Ecto neural progenitor cell (in vitro differentiated cells): ENCODE results near the gene MCHR1.

ENCODE experiments used
- DNase-seq: peaks from one replicate; pipeline ENCODE4 v3.0.0-alpha.2; 2018; ENCODE audit warnings: low spot score

The MCHR1 gene, protein sequence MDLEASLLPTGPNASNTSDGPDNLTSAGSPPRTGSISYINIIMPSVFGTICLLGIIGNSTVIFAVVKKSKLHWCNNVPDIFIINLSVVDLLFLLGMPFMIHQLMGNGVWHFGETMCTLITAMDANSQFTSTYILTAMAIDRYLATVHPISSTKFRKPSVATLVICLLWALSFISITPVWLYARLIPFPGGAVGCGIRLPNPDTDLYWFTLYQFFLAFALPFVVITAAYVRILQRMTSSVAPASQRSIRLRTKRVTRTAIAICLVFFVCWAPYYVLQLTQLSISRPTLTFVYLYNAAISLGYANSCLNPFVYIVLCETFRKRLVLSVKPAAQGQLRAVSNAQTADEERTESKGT

DNA sequence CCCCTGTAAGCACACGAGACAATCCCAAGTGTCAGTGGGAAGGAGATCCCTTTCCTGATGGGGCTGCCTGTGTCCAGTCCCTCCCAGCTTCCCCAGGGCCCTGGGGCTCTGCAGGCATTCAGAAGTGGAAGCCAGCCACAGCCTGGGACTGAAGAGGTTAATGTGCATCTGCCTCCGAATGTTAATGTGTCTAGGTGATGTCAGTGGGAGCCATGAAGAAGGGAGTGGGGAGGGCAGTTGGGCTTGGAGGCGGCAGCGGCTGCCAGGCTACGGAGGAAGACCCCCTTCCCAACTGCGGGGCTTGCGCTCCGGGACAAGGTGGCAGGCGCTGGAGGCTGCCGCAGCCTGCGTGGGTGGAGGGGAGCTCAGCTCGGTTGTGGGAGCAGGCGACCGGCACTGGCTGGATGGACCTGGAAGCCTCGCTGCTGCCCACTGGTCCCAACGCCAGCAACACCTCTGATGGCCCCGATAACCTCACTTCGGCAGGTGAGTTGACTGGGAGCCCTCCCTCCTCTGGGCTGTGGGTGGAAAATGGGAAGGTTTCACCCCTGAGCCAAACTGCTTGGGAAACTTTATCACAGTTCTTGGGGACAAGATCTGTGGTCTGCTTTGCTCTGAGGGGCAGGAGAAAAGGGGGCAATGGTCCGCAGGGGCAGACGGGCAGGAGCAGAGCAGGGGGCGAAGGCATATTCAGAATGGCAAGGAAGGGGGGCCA lies at the start of gene MCHR1:
MCHR1 (plus strand) TSS at position 236 of the 715 bp plus-strand sequence; CDS start at position 405, 169 bp downstream.
- DNase-seq, result no peak

DNA sequence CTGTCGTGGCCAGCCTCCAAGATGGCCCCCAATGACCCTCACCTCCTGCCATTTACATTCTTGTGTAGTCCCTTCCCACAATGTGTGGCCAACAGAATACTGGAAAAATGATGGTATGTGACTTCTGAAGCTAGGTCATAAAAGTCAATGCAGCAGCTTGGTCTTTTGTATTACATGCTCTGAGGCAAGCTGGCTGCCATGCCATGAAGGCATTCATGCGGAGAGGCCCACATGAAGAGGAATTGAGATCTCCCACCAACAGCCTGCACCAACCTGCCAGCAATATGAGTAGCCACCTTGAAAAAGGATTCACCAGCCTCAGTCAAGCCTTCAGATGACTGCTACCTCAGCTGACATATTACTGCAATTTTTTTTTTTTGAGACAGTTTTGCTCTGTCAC lies 47.4 kb upstream of the MCHR1 start:
- no peak for DNase-seq

DNA sequence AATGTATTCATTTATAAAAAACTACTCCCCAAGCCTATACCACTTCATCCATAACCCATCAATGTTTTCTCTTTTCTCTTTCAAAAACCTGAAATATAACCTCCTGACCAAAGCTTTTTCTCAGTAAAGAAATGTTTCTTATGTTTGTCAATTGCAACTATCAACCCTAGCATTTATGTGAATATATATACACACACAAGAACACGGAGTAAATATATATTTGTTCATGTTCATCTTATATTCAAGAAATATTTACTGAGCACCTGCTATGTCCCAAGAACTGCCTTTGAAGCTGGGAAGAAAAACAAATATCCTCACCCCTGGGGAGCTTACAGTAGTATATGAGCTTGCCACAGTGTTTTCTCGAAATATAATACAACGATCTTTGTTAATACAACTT lies 46.2 kb upstream of the MCHR1 start:
- no peak for DNase-seq

DNA sequence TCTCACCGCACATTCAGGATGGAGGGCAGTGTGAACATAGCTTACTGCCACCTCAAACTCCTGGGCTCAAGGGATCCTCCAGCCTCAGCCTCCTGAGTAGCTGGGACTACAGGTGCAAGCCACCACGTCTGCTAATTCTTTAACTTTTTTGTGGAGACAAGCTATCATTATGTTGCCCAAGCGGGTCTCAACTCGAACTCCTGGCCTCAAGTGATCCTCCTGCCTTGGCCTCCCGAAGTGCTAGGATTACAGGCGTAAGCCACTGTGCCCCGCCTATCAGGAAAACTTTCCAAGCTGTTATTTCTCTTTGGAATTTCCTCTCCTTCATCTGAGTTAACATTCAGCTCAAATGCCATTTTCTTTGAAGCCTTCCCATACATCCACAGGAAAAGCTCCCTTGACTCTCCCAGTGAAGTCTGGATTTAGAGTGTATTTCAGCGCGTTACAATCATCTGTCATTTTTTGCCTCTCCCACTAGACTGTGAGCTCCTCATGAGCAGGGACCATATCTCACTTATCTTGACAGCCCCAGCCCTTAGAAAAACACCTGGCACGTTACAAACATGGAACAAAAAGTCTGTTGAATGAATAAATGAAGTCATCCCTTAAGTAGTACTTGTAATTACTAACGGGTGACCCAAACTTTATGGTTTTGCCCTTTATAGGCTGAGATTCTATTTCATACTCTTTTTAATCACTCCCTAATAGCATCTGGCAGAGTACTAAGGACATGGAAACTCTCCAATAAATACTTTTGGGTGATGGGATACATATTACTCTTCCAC lies 45.0 kb upstream of the MCHR1 start:
- DNase-seq, result no peak

DNA sequence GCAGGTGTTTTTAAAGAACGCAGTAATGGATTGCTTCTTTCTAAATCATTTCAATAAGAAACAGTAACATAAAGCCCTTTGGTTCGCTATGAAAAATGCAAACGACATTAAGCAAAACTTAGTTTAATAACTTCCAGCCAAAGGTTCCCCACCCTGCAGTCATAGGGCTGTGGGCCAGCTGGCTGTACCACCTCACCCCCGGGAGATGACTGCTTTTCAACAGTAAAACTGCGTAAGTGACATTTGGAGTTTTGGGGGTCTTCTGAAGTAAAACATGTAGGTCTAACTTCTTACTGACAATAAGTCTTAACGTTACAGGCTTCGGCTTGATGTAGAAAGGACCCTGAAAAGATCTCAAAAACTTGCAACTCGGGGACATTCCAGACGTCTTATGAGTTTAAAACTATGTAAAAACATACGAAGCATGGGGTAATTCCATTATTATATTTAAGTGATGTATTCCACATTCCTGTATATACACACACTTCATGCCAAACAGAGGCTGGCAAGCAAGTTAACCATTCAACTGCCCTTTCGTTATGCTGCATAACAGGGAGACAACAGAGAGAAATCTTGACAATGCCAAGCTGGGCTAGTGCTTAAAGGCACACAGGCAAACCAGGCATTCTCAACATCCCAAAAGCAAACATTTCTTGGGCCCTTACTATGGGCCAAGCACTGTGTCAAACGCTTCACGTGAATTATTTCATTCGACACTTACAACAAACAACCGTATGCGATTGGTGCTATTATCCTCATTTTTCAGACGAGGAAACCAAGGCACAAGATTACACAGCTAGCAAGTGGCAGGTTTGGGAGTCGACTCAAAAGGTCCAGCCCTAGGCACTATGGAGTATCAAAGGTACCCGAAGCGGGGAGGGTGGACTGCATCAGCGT lies 44.0 kb upstream of the MCHR1 start:
- no peak for DNase-seq

DNA sequence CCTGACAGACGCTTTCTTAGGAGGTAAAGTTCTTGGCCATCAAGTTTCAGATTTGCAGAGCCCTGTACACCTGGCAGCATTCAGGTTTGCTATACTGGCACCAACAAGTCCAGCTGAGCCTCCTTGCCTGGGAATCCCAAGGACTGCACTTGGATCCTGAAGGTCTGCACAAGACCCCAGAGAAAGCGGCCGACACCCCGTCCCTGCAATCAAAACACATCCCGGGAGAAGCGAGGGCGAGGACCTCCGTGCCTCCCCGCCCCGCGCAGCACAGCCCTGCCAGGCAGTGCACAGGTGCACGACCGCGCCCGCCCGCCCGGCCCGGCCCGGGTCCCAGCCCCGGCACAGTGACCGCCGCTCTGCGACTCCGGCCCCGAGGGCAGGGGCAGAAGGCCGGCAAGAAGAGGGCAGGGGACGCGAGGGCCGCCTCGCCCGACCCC lies 43.3 kb upstream of the MCHR1 start:
- DNase-seq, result no peak

DNA sequence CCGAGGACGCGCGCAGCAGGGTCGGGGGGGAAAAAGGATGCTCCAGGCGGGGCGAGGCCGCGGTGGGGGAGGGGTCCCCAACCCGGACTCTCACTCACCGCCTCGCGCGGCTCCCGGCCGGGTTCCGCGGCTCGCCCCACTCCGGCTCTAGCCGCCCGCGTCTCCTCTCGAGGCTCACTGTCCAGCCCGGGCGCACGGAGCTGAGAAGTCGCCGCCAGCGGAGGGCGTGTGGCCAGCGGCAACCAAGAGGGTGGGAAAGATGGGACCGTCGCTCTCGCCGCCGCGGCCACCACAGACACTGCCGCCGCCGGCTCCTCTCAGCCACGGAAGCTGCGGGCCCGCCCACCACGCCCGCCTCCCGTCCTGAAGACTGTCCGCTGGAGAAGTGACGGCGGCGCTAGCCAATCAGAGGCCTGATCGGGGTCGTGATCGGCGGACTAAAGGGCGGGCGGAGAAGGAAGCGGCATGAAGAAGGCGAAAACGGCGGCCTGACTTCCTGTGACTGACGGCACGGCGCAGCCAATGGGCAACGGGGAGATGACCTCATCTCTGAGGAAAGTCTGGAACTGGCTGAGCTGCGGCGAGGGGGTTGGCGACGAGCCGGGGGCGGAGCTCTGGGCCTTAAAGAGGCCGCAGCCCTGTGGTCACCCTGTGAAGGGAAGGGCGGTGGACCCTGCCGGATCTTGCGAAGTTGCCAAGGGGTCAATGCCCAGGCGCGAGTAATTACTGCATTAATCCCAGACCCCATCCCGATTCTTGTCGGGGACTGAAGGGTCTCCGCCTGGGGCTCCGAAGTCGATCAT lies 42.7 kb upstream of the MCHR1 start, which contains the start of gene MRTFA:
MRTFA (minus strand) TSS at position 340 of the 803 bp plus-strand sequence.
- peak; percentile 100 for DNase-seq

DNA sequence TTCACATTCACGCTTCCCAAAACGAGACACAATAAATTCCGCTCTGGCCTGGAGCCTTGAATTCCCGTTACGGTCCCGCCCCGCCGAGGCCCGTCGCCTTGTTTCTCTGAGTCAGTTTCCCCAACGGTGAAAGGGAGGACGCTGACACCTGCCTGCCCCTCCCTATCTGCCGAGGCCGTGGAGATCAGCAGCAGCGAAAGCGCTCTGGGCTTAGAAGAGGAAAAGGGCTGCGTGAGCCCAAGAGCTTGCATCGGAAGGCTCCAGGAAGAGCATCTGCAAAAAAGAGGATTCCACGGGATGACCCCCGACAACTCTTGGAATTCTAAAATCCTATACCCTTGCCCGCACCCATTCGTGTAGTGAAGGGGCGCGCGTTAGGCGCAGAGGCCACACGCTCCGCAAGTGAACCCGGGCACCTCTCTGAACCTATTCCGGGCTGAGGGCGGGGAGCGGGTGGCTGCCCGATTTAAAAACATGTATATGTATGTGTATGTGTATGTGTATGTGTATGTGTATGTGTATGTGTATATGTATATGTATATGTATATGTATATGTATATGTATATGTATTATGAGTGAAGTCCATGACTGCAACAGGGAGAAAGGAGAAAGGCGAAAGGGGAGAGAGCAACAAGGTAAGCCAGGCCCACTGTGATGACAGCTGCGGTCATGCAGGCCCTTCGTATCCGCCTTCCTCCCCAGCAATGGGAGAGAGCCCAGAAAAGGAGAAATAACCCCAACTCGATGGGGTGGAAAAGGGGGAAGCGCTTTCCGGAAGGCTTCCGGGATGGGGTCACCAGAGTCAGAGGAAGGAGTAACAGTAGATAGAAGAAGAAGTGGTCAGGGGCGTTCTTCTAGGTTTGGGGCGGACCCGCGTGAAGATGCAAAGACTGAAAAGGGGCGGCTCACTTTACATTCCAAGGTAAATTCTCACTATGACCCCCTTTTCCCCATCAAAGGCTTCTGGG lies 41.8 kb upstream of the MCHR1 start:
- DNase-seq, result no peak

DNA sequence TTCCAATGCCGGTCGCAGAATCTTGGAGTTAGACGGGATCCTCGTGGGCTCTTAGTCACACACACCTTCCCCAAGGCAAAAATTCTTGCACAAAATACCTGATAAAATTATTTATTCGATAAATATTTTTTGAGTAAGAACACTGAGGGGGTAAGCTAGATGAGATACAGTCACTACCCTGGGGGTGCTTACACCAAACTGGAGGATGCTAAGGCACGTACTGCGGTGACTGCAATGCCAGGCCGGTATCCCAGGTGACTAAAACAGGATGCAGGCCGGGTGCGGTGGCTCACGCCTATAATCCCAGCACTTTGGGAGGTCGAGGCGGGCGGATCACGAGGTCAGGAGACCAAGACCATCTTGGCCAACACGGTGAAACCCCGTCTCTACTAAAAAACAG lies 41.0 kb upstream of the MCHR1 start:
- no peak for DNase-seq

DNA sequence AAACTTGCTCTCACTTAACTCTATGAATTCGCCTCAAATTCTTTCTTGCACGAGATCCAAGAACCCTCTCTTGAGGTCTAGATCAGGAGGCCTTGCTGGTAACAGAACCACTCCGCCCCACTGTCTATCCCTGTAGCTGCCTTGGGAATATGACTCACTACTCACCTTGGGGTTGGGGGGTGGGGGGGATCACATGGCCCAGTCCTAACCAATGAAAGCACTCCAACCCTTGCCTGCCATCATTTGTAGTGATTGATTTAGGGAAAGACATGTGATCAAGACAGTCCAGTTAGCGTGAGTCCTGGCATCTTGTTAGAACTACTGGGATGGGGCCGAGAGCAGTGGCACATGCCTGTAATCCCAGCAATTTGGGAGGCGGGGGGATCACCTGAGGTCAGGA lies 38.0 kb upstream of the MCHR1 start:
- DNase-seq, result no peak

DNA sequence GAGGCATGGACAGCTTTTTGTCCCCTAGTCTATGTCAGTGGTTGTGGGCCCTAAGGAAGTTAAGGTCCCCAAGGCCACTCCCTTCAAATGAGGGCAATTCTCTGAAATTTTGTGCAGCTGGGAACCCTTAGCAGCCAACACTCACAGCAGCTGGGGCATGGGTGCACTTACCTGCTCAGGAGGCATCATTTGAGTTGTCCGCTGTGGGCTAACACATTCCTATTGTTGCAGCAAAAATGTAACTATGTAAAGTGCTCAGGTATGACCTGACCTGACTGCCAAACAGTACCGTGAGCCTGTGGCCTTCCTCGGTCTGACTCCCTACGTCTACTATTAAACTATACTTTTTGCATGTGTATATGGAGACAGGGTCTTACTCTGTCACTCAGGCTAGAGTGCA lies 37.0 kb upstream of the MCHR1 start:
- DNase-seq, result no peak

DNA sequence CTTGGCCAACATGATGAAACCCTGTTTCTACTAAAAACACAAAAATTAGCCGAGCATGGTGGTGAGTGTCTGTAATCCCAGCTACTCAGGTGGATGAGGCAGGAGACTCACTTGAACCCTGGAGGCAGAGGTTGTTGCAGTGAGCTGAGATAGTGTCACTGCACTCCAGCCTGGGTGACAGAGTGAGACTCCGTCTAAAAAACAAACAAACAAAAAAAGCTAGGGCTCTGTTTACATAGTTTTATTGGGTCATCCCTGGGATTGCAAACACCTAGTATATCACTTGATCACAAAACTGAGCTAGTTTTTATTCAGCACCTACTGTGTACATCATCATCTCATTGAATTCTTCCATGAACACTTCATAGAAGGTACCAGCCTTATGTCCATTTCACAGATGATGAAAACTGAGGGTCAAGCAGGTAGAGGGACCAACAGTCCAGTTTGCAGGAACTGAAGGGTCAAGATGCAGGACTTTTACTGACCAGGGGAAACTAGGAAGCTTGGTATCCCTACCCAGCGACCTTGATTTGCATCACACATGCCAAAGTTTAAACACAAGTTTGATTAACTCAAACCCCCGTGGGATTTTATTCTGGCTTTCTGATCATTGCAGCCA lies 33.6 kb upstream of the MCHR1 start:
- no peak for DNase-seq

DNA sequence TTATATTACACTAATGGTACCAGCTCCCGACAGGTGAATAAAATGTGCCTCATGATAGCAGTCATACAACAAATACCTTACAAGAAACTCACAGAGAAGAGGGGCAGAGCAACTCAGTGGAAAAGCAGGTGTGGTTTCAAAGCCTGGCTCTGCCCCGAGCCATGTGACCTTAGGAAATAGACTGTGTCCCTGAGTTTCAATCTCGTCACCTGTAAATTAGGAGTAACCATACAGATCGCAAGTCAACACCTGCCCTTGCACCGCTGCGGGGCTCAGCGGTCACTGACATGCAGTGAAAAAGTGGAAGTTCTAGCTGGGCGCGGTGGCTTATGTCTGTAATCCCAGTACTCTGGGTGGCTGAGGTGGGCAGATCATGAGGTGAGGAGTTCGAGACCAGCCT lies 30.9 kb upstream of the MCHR1 start:
- DNase-seq, result no peak

DNA sequence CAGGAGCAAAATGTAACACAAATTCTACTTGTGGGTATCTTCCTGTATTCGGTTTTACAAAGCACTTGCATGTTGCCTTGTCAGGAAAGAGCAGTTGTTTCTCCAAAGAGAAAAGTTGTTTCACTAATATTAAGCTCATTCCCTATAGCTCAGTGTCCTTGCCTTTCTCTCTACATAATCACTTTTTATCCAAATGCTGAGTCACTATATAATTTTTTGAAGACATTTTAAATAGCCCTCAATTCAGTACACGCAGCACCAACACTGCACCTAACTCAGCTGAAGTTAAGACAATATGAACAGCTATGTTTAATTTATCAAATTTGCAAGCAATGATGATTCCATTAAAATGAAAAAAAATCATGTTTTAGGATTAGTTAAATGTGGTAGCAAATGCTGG lies 28.2 kb upstream of the MCHR1 start:
- DNase-seq, result no peak

DNA sequence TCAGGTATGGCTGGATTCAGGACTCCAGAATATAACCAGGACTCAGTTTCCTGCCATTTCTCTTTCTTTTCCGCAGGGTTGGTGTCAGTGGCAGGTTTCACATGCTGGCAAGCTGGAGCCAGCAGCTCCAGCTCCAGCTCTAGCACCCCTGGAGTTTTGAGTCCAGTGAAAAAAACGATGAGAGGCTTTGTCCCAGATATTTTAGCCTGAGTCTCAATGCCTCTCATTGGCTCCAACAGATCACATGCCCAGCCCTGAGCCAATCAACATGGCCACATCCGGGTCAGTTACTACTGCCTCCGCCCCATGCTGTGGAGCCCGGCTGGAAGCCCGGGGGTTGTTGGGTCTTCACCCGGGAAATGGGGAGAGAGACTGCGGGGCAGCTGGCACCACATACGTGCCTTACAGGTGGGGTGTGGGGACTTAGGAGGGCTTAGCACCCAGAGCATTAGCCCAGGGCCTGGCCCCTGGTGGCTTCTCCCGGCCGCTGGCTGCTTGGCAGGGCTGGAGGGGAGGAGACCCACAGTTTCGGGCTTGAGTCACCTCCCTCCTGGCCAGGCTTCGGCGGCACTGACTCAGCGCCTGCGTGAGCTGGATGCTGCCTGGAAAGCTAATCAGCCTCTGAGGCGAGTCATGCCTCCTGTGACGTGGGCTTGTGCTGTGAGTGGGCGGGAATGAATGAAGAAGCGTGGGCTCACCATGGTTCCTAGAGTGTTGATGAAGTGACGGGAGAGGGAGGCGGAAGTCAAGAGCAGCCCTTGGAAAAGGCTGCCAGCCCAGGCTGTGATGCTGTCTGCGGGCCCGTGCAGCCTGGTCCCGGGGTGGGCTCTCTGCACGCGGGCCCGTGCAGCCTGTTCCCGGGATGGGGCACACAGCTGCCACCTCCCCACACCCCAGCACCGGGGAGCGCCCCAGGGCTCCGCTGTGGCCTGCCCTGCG lies 27.5 kb upstream of the MCHR1 start:
- DNase-seq, result peak; percentile 86

DNA sequence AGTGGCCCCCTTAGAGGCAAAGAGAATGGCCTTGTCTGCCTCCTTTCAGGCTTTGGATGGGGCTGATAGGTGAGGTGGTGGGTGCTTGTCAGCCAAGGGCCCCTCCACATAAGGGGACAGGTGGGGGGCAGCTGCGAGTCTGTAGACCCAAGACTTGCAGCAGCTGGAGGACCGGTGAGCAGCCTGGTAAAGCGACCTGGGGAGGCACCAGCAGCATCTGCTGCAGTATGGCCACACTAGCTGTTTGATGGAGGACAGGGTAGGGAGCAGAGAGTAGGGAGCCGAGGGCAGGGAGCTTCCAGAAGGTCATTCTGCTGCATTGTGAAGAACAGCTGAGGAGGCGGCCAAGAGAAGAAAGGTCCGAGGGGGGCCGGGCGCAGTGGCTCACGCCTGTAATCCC lies 25.9 kb upstream of the MCHR1 start:
- no peak for DNase-seq

DNA sequence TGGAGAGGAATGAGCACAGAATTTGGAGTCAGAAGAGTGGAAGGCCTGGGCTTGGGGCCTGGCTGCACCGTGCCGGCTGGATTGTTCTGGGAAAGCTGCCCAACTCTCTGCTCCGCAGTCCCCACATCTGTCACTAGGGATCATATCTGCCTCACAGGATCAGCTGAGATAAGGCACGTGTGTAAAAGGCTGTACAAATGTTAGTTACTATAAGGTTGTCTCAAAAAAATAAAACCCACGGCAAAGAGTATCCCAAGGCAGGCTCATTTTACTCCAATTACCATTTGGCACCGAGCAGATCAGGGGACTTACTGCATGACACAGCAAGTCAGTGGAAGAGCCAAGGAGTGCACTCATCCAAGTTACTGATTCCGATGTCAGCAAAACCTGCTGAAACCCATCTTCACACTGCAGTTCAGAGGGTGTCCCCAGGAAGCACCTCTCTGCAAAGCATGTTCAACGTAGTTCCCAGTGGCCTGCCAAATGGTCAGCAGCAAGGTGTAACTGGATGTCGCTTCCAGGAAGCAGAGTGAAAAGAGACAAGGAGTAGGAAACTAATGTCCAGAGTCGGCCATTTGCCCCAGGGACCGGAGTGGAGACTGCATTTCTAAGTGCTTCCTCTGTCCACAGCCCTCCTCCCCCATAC lies 24.6 kb upstream of the MCHR1 start:
- no peak for DNase-seq
